Measurements from ENCODE around the gene RNF152.

- TF ChIP-seq CTCF (IDR thresholded peaks at IDR 0.05) (no peak), POLR2A (IDR thresholded peaks at IDR 0.05) (no peak), POLR2AphosphoS5 (IDR thresholded peaks at IDR 0.05; ENCODE audit: insufficient read depth in 1 of 2, low read depth in 1 of 2) (peak; percentile 44 to 96)
These were observed 4.0 kb upstream of the RNF152 start for GRCh38 chr18:61896757-61897156.
